Testis (tissue), 3 donors: ENCODE results near the gene UNC13D. TPM values are rescaled to one million over a fixed set of nuclear protein-coding genes. Genes with fewer than 3 reads are reported as not detected.

Source experiments
- DNase-seq: peaks from one replicate; pipeline ENCODE4 v3.0.0-alpha.2; 2019
- H3K27ac ChIP-seq, 2 donors: fragments of 200-600 bp; sonication (generic); one replicate each; pipeline ENCODE4 v1.5.1; 2019
- H3K27me3 ChIP-seq: fragments of 200-600 bp; sonication (generic); one replicate; pipeline ENCODE4 v1.5.1; 2019
- H3K36me3 ChIP-seq: fragments of 200-600 bp; sonication (generic); one replicate; pipeline ENCODE4 v1.5.1; 2017; ENCODE audit warnings: low read depth; ENCODE audit errors: missing control alignments
- H3K4me1 ChIP-seq: fragments of 200-600 bp; sonication (generic); one replicate; pipeline ENCODE4 v1.5.1; 2019
- H3K4me3 ChIP-seq, 2 donors: fragments of 200-600 bp; sonication (generic); one replicate each; pipeline ENCODE4 v1.5.1; 2017 to 2019
- H3K9me3 ChIP-seq: fragments of 200-600 bp; sonication (generic); one replicate; pipeline ENCODE4 v1.5.1; 2017
- POLR2A ChIP-seq: fragments of 450-650 bp; IDR thresholded peaks from one replicate; pipeline ENCODE4 v1.6.1; 2017; ENCODE audit warnings: antibody characterized with exemption, mild to moderate bottlenecking, moderate library complexity
- WGBS, 2 donors: methylation state at CpG; one replicate each; pipeline ENCODE4 v1.1.5; 2018; 5-methylcytosine and 5-hydroxymethylcytosine counted together
- intact Hi-C: fragments of 100-400 bp; cut with DNase I; formaldehyde crosslinking; loops from one replicate; pipeline ENCODE4 v1.15.1; 2023; ENCODE audit warnings: low total_unique reads
- polyA plus RNA-seq: library from polyadenylated mRNA; stranded (reverse); fragments of 350-450 nt; fragmentation: Illumina TruSeq; extraction: RNeasy Lipid Tissue Mini Kit (QIAGEN cat#74804); gene quantifications from one replicate; pipeline ENCODE4 v1.2.3, GENCODE V29; 2014; ENCODE audit warnings: low read depth, low replicate concordance; ENCODE audit not compliant: insufficient read depth
- total RNA-seq, 2 donors: library from RNA; depleted of rRNA; stranded (reverse); fragments of >200 nt; gene quantifications; one replicate each; pipeline ENCODE4 v1.2.3, GENCODE V29; 2016
- TF ChIP-seq, protein P1 (sequence below), 3 experiments: fragments of 450-650 bp in 2 of 3; fragments of 200-600 bp in 1 of 3; sonication (generic) in 1 of 3; IDR thresholded peaks; one replicate each; pipeline ENCODE4 v1.5.1; 2016 to 2019; ENCODE audit warnings: antibody characterized with exemption in 3 of 3, mild to moderate bottlenecking in 2 of 3, moderate library complexity in 1 of 3

The UNC13D gene
- total and polyA plus RNA-seq, 3 donors from 2014 or later = 10.2 to 20.4 (median 15.0) TPM

DNA sequence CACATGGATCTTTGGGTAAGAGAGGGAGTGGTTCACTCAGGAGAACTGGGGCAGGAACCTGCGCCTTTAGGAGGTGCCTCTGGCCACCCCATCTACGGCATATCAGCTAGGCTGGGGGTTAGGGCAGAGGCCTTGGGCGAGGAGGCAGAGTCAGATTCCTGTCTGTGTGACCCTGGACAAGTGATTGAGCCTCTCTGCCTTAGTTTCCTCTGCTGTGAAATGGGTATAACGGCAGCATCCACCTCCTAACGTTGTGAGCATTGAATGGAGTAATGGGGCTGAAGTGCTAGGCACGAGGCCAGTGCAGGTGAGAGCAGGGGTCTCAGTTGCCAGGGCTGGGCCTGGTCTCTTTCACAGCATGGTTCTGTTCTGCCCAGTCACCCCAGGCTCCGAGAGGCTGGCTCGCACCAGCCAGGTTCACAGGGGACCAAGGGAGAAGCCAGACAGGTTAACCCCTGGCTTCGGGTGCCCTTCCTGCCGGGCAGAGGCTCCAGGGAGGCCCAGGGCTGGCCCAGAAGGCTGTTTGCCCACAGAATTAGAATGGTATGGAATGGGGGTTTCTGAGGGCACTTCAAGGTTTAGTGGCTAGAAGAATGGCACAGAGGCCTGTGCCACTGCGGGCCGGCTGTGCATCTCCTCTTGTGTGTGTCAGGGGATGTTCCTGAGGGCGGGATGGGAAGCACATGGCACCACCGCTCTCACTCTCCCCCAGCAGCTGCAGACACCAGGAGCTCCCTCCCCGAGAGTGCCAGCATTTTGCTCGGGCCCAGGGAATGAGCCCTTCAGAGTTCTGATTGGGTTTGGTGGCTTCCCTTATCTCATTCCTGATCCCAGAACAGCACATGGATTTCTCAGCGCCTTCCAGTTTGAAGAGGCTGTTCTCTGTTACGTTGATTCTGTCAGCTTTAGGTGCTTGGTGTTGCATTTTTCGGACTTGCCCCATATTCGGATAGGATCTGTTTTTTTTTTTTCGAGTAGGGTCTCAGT, 23.8 kb downstream of the UNC13D start:
- H3K36me3 ChIP-seq = no peaks in the 10 kb centered on the region
- H3K9me3 ChIP-seq = no peaks in the 10 kb centered on the region
- H3K27me3 ChIP-seq = no peaks in the 10 kb centered on the region
- no peak for DNase-seq
- WGBS, 2 donors = 81 to 84% methylated on average over 14 to 21 of the region's 21 CpGs
- H3K27ac ChIP-seq = no peak overlapping the region
- H3K4me1 ChIP-seq = peaks cover 17% of the 10 kb centered on the region
- no peak for TF ChIP-seq POLR2A
- H3K4me3 ChIP-seq = no peak overlapping the region
- intact Hi-C loops = no loop called here

GRCh38 chr17:75819678-75820077, 24.5 kb downstream of the UNC13D start:
- Histone ChIP-seq H3K4me1 (peaks cover 10% of the 10 kb centered on the region), H3K9me3 (no peaks in the 10 kb centered on the region), H3K27ac (no peak overlapping the region), H3K4me3 (no peak overlapping the region), H3K36me3 (no peaks in the 10 kb centered on the region), H3K27me3 (no peaks in the 10 kb centered on the region)
- intact Hi-C loops = no loop called here
- no peak for DNase-seq
- WGBS, 2 donors = 88 to 95% methylated on average over 14 to 16 of the region's 16 CpGs
- TF ChIP-seq, protein P1, sequence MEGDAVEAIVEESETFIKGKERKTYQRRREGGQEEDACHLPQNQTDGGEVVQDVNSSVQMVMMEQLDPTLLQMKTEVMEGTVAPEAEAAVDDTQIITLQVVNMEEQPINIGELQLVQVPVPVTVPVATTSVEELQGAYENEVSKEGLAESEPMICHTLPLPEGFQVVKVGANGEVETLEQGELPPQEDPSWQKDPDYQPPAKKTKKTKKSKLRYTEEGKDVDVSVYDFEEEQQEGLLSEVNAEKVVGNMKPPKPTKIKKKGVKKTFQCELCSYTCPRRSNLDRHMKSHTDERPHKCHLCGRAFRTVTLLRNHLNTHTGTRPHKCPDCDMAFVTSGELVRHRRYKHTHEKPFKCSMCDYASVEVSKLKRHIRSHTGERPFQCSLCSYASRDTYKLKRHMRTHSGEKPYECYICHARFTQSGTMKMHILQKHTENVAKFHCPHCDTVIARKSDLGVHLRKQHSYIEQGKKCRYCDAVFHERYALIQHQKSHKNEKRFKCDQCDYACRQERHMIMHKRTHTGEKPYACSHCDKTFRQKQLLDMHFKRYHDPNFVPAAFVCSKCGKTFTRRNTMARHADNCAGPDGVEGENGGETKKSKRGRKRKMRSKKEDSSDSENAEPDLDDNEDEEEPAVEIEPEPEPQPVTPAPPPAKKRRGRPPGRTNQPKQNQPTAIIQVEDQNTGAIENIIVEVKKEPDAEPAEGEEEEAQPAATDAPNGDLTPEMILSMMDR (IDR thresholded peaks at IDR 0.05) = no peak
- no peak for TF ChIP-seq POLR2A

- H3K36me3 ChIP-seq = no peaks in the 10 kb centered on the region
- H3K9me3 ChIP-seq = no peaks in the 10 kb centered on the region
- H3K27me3 ChIP-seq = no peaks in the 10 kb centered on the region
- no peak overlapping the region for H3K27ac ChIP-seq
- intact Hi-C loops = no loop called here
- H3K4me1 ChIP-seq = peaks cover 8% of the 10 kb centered on the region
- 95 to 100% methylated on average over 5 to 7 of the region's 7 CpGs for WGBS, 2 donors
- DNase-seq = no peak
- TF ChIP-seq, protein P1 (IDR thresholded peaks at IDR 0.05) = no peak
- no peak for TF ChIP-seq POLR2A
- H3K4me3 ChIP-seq = no peak overlapping the region
Measured at GRCh38 chr17:75819116-75819515, 25.1 kb downstream of the UNC13D start.

DNA sequence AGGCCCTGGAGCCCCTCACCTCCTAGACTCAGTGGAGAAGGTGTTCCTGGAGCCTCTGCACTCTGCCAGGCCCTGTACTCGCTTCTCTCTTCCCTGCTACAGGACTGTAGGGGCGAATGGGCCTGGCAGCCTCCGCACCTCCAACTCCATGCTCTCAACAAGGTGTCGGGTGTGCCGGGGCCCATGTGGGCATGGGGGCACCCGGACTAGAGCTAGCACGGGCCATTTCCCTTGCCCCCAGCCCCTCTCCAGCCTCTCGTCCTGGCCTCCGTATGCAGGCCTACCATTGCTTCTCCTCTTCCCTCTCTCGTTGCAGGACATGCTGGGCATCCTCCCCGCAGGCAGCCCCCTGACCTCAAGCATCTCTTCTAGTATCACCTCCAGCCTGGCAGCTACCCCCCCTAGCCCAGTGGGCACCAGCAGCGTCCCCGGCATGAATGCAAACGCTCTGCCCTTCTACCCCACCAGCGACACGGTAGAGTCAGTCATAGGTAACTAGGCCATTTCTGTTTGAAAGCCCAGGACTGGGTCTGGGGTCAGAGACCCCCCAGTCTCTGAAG, 25.8 kb downstream of the UNC13D start:
- intact Hi-C loops = no loop called here
- Histone ChIP-seq H3K27ac (no peak overlapping the region), H3K9me3 (no peaks in the 10 kb centered on the region), H3K4me3 (no peak overlapping the region), H3K4me1 (peaks cover 8% of the 10 kb centered on the region), H3K27me3 (no peaks in the 10 kb centered on the region), H3K36me3 (no peaks in the 10 kb centered on the region)
- TF ChIP-seq POLR2A = no peak
- TF ChIP-seq, protein P1 (IDR thresholded peaks at IDR 0.05) = no peak
- 91 to 95% methylated on average over 16 of the region's 16 CpGs for WGBS, 2 donors
- DNase-seq = no peak

DNA sequence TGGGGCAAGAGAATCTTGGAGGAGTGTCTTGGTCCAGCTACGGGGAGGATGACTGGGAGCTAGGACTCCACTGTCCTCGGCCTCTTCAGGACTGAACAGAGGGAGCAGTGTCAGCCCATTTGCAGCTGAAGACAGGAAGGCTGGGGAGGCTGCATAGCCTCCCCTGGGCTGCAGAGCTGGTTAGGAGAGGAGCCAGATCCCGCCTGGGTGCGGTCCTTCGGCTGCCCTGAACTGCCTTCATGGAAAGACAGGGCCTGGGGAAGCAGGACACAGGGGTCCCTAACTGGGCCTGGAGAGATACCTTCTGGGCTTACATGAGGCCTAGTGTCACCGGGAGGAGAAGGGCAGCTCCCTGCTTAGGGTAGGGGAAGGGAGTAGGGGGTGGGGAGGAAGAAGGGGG, 26.6 kb downstream of the UNC13D start:
- Histone ChIP-seq H3K27ac (no peak overlapping the region), H3K9me3 (no peaks in the 10 kb centered on the region), H3K36me3 (no peaks in the 10 kb centered on the region), H3K4me1 (peaks cover 6% of the 10 kb centered on the region), H3K4me3 (no peak overlapping the region), H3K27me3 (no peaks in the 10 kb centered on the region)
- TF ChIP-seq, protein P1 (IDR thresholded peaks at IDR 0.05) = no peak
- 81 to 92% methylated on average over 6 of the region's 6 CpGs for WGBS, 2 donors
- no peak for DNase-seq
- intact Hi-C loops = no loop called here
